ENCODE data around the gene UNKL. TPM values are rescaled to one million over a fixed set of nuclear protein-coding genes. Genes with fewer than 3 reads are reported as not detected.

UNKL gene
- total RNA-seq, 1 experiment from 2014 or later, result 32.0 TPM

GRCh38 chr16:1448536-1449116 lies 34.1 kb upstream of the UNKL start:
- no peak overlapping the region for H3K9ac ChIP-seq (ENCODE audit: extremely low read depth, insufficient read length, low read length)
- H3T11ph ChIP-seq (ENCODE audit: low read length), result no peak overlapping the region
- no peak for DNase-seq
- H3K14ac ChIP-seq (ENCODE audit: insufficient read depth, low read length), result no peak overlapping the region
- Mint-ChIP-seq H3K27ac (no peak overlapping the region), H3K36me3 (ENCODE audit: insufficient read depth in 1 of 3, low read depth in 3 of 3) (peaks cover 0 to 30% (median 27%) of the 10 kb centered on the region in 3 experiments; a peak in 5 of 7 replicates), H3K27me3 (ENCODE audit: low read depth) (peaks cover 1% of the 10 kb centered on the region; the same call in 1 of the 2 replicates), H3K4me3 (no peak overlapping the region), H3K4me1 (no peaks in the 10 kb centered on the region), H3K9me3 (no peaks in the 10 kb centered on the region)
- no peak overlapping the region for H4K5ac ChIP-seq (ENCODE audit: insufficient read length, low read depth, low read length)
- no peak overlapping the region for H4K91ac ChIP-seq (ENCODE audit: insufficient read length, low read depth, low read length)
- no peak overlapping the region for H2AFZ ChIP-seq (ENCODE audit: low read length)
- H3K79me1 ChIP-seq (ENCODE audit: insufficient read depth, low read depth, low read length, poor library complexity, severe bottlenecking), result no peaks in the 10 kb centered on the region
- no peak overlapping the region for H2BK15ac ChIP-seq (ENCODE audit: low read depth, low read length)
- no peaks in the 10 kb centered on the region for H3K4me1 ChIP-seq (ENCODE audit: insufficient read depth, low read length)
- H3K27ac ChIP-seq (ENCODE audit: insufficient read length, low read depth, low read length), result no peak overlapping the region
- no CpG with 5 or more reads among the region's 30 CpGs for WGBS (ENCODE audit: extremely low coverage, insufficient read length, low lambda C conversion rate)
- H2BK12ac ChIP-seq (ENCODE audit: insufficient read length, low read depth, low read length), result no peak overlapping the region
- no peak overlapping the region for H2BK120ac ChIP-seq (ENCODE audit: low read depth, low read length, poor library complexity, severe bottlenecking)
- H4K8ac ChIP-seq (replicated peaks; ENCODE audit: insufficient read length, low read depth, low read length), result no peak overlapping the region
- H2BK5ac ChIP-seq (ENCODE audit: insufficient read length, low read length), result no peak overlapping the region
- no peak overlapping the region for H2AK5ac ChIP-seq (ENCODE audit: insufficient read length, low read length)
- peaks cover 2% of the 10 kb centered on the region for H4K20me1 ChIP-seq (ENCODE audit: control insufficient read depth, insufficient read depth, insufficient read length)
- no peak overlapping the region for H3K18ac ChIP-seq (ENCODE audit: insufficient read length, low read depth, low read length)
- H3K4ac ChIP-seq (ENCODE audit: low read depth, low read length), result no peak overlapping the region
- no peak overlapping the region for H3K4me2 ChIP-seq (ENCODE audit: insufficient read depth, insufficient read length, low read length)
- no peaks in the 10 kb centered on the region for H3K23me2 ChIP-seq (ENCODE audit: insufficient read length, low read depth, low read length, poor library complexity, severe bottlenecking)
- no peaks in the 10 kb centered on the region for H3K27me3 ChIP-seq (ENCODE audit: insufficient read depth, low read length)
- no peak overlapping the region for H2BK20ac ChIP-seq (ENCODE audit: low read depth, low read length, poor library complexity, severe bottlenecking)
- H3K79me2 ChIP-seq (ENCODE audit: insufficient read depth, low read length), result no peaks in the 10 kb centered on the region
- H3K56ac ChIP-seq (ENCODE audit: insufficient read length, low read depth, low read length), result no peak overlapping the region
- no peak for TF ChIP-seq CTCF (conservative IDR thresholded peaks at IDR 0.05)
- no peak overlapping the region for H3K23ac ChIP-seq (ENCODE audit: insufficient read length, low read depth, low read length)
- no peaks in the 10 kb centered on the region for H3K9me3 ChIP-seq (ENCODE audit: control insufficient read depth, low read depth, low read length)
